K562 (cell line): ENCODE results near the gene NOP58. TPM values are rescaled to one million over a fixed set of nuclear protein-coding genes. Genes with fewer than 3 reads are reported as not detected.

Experiments used
- CREB5 ChIP-seq: fragments of 250-450 bp; sonication (Bioruptor Pico); IDR thresholded peaks from 2 replicates; pipeline ENCODE4 v1.5.0; 2020; ENCODE audit warnings: mild to moderate bottlenecking
- EP400 ChIP-seq: fragments of 450-650 bp; IDR thresholded peaks from 2 replicates; pipeline ENCODE4 v1.6.1; 2017; ENCODE audit warnings: antibody characterized with exemption, mild to moderate bottlenecking, moderate library complexity
- ETV5 ChIP-seq: sonication (generic); formaldehyde crosslinking; IDR thresholded peaks from 2 replicates; pipeline ENCODE4 v1.4.0; 2020; ENCODE audit warnings: low read depth, mild to moderate bottlenecking, missing genetic modification reagents
- FUS ChIP-seq: fragments of 200-400 bp; formaldehyde crosslinking; optimal IDR thresholded peaks from 2 replicates; pipeline ENCODE3; 2017; ENCODE audit warnings: low read depth, low read length
- HNRNPH1 ChIP-seq: fragments of 200-400 bp; formaldehyde crosslinking; optimal IDR thresholded peaks from 2 replicates; pipeline ENCODE3; 2017; ENCODE audit warnings: low read depth, mild to moderate bottlenecking, low read length, moderate library complexity
- LARP7 ChIP-seq: fragments of 450-650 bp; IDR thresholded peaks from 2 replicates; pipeline ENCODE4 v1.6.1; 2016
- MAFF ChIP-seq: IDR thresholded peaks from 2 replicates; pipeline ENCODE4 v1.6.1; 2012; ENCODE audit warnings: low read length, improper control_type of control experiment
- MIER1 ChIP-seq: fragments of 450-650 bp; IDR thresholded peaks from 2 replicates; pipeline ENCODE4 v1.6.1; 2016; ENCODE audit warnings: antibody characterized with exemption, mild to moderate bottlenecking, low read depth
- NRF1 ChIP-seq, 2 experiments: fragments of 450-650 bp; IDR thresholded peaks in 1 of 2; conservative IDR thresholded peaks in 1 of 2; 2 replicates each; pipeline ENCODE4 v1.6.1; 2014; ENCODE audit warnings: mild to moderate bottlenecking in 2 of 2
- PHB ChIP-seq: fragments of 250-450 bp; sonication (Bioruptor Pico); IDR thresholded peaks from 2 replicates; pipeline ENCODE4 v1.5.0; 2021
- PHF8 ChIP-seq: fragments of 200-600 bp; sonication (generic); IDR thresholded peaks from 2 replicates; pipeline ENCODE4 v1.6.1; 2012; ENCODE audit warnings: mixed run types, mild to moderate bottlenecking, inconsistent platforms, low read length, moderate library complexity, borderline replicate concordance
- RBFOX2 ChIP-seq: fragments of 200-400 bp; formaldehyde crosslinking; IDR thresholded peaks from 2 replicates; pipeline ENCODE4 v1.6.1; 2017; ENCODE audit warnings: low read depth, mild to moderate bottlenecking, low read length, moderate library complexity
- SFPQ ChIP-seq: fragments of 200-400 bp; formaldehyde crosslinking; IDR thresholded peaks from 2 replicates; pipeline ENCODE4 v1.6.1; 2017; ENCODE audit warnings: mild to moderate bottlenecking, low read depth, low read length, moderate library complexity
- SRSF7 ChIP-seq: fragments of 200-400 bp; formaldehyde crosslinking; optimal IDR thresholded peaks from 2 replicates; pipeline ENCODE3; 2017; ENCODE audit warnings: mild to moderate bottlenecking, low read depth, low read length
- ZBTB34 ChIP-seq: fragments of 250-450 bp; sonication (Bioruptor Pico); IDR thresholded peaks from 2 replicates; pipeline ENCODE4 v1.8.0; 2021; ENCODE audit warnings: mild to moderate bottlenecking, moderate library complexity
- ZC3H11A ChIP-seq: IDR thresholded peaks from 2 replicates; pipeline ENCODE4 v1.6.1; 2012; ENCODE audit warnings: low read depth, low read length, improper control_type of control experiment
- ZEB2 ChIP-seq: fragments of 450-650 bp; IDR thresholded peaks from 2 replicates; pipeline ENCODE4 v1.6.1; 2016
- ZFX ChIP-seq: sonication (generic); formaldehyde crosslinking; IDR thresholded peaks from 2 replicates; pipeline ENCODE4 v1.8.0; 2022; ENCODE audit warnings: mild to moderate bottlenecking, missing genetic modification reagents, moderate library complexity
- ZNF146 ChIP-seq: IDR thresholded peaks from one replicate; pipeline ENCODE4 v1.6.1; 2018; ENCODE audit warnings: missing compliant biosample characterization; ENCODE audit not compliant: unreplicated experiment
- ZNF212 ChIP-seq: fragments of 450-650 bp; formaldehyde crosslinking; IDR thresholded peaks from 2 replicates; pipeline ENCODE4 v1.4.0; 2020; ENCODE audit warnings: mild to moderate bottlenecking
- ZNF239 ChIP-seq: fragments of 250-450 bp; sonication (Bioruptor Pico); IDR thresholded peaks from 2 replicates; pipeline ENCODE4 v1.4.0; 2020; ENCODE audit warnings: mild to moderate bottlenecking
- ZNF24 ChIP-seq: fragments of 450-650 bp; IDR thresholded peaks from 2 replicates; pipeline ENCODE4 v1.6.1; 2016
- ZNF449 ChIP-seq: fragments of 250-450 bp; sonication (Bioruptor Pico); IDR thresholded peaks from 2 replicates; pipeline ENCODE4 v1.8.0; 2022; ENCODE audit warnings: moderate library complexity, mild to moderate bottlenecking, inconsistent platforms
- ZNF57 ChIP-seq: fragments of 450-650 bp; formaldehyde crosslinking; IDR thresholded peaks from 2 replicates; pipeline ENCODE4 v1.4.0; 2020; ENCODE audit warnings: mild to moderate bottlenecking, moderate library complexity
- ZNF668 ChIP-seq: fragments of 250-450 bp; sonication (Bioruptor Pico); IDR thresholded peaks from 2 replicates; pipeline ENCODE4 v1.8.0; 2022; ENCODE audit warnings: mild to moderate bottlenecking, inconsistent platforms
- polyA plus RNA-seq, 8 experiments: library from polyadenylated mRNA; depleted of rRNA in 4 of 8; stranded (reverse) in 5 of 8; unstranded in 3 of 8; fragments of >200 nt; fragmentation: Nextera tagmentation in 2 of 8; fragmentation: Illumina TruSeq in 1 of 8; extraction: Ambion mirVana in 2 of 8; extraction: Trizol in 1 of 8; gene quantifications; 2 replicates each; pipeline versions ENCODE4 v1.2.1 to v1.2.3, GENCODE V29; 2011 to 2014; ENCODE audit warnings: inconsistent platforms in 1 of 8, missing spikeins in 1 of 8
- total RNA-seq, 7 experiments: library from RNA; depleted of rRNA in 6 of 7; stranded (reverse); fragments of >200 nt in 6 of 7; fragmentation: Illumina TruSeq in 2 of 7; extraction: Trizol in 2 of 7; gene quantifications; 2 replicates each; pipeline versions ENCODE4 v1.2.1 to v1.2.3, GENCODE V29; 2011 to 2021; ENCODE audit warnings: low replicate concordance in 1 of 7

Gene NOP58
- total and polyA plus RNA-seq, 9 of the 15 experiments (the other 6 are each of a cell fraction or from before 2014, with no cell fraction given) = 132 to 332 (median 208) TPM

- TF ChIP-seq ZNF212 (no peak), ZNF239 (CRISPR knock-in tag) (no peak), ZFX (CRISPR knock-in tag) (peak; percentile 92), FUS (no peak), ZNF668 (CRISPR knock-in tag) (no peak), ZC3H11A (no peak), ZNF449 (CRISPR knock-in tag) (no peak), ZBTB34 (CRISPR knock-in tag) (no peak), MIER1 (peak; percentile 20; the same call in 1 of the 2 replicates), NRF1 (conservative IDR thresholded peaks at IDR 0.05 in 1 of 2, IDR thresholded peaks at IDR 0.05 in 1 of 2) (no peak; a peak in 1 of 4 replicates), PHB (CRISPR knock-in tag) (no peak), ZNF24 (no peak), PHF8 (peak; percentile 89), SRSF7 (no peak), RBFOX2 (peak; percentile 98), MAFF (no peak), EP400 (peak; percentile 98), ZNF146 (CRISPR knock-in tag) (no peak), CREB5 (no peak), ZEB2 (no peak), ETV5 (CRISPR knock-in tag) (peak; percentile 50; the same call in 1 of the 2 replicates), SFPQ (no peak), HNRNPH1 (no peak), LARP7 (no peak), ZNF57 (no peak)
Observed at GRCh38 chr2:202265467-202266277, at the start of gene NOP58 (continued).
